CD4-positive, alpha-beta T cell treated with Interleukin-2 at 100 ng/mL for 4 hours (primary cell): ENCODE data around the gene PDGFA.

Source experiments
- DNase-seq: peaks from one replicate; pipeline ENCODE4 v3.0.0-alpha.2; 2020; ENCODE audit warnings: low spot score

PDGFA gene

DNA sequence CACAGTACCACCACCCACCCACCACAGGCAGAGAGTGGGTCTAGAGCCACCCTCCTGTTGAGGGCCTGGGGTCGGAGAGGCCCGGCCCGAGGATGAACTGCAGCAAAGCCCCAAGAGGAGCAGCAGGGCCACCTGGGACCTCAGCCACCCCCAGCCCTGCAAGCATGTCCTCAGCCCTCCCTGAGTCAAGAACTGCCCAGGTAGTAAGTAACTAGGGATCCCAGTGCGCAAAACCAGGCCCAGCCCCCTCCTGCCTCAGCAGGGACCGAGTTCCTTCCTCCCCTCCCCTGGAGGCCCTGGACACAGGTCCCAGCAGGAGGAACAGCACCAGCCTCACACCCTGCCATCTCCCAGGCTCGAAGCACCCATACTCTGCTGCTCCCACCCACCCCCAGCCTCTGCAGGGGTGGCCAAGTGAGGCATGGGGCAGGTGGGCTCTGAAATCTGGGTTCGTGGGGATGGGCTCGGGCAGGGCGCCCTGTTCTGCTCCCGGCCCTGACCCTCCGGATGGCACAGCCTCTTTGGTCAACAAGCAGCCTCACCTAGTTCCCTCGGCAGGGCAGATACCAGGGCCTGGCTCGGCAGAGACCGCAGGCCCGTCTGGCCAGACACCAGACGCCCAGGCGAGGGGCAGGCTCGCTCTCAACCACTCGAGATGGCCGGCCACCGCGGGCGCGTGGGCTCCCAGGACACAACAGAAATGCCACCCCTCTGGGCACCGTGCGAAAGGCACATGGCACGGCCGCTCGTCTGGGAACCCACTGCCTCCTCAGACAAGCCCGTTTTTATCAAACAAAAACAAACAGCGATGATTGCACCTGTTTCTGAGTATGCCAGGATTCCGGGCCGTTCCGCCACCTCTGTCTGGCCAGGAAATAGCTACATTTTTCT, 15.2 kb downstream of the PDGFA start:
- DNase-seq = no peak

GRCh38 chr7:503575-504111, 16.0 kb downstream of the PDGFA start:
- DNase-seq = no peak

GRCh38 chr7:502296-502695, 17.4 kb downstream of the PDGFA start:
- no peak for DNase-seq

DNA sequence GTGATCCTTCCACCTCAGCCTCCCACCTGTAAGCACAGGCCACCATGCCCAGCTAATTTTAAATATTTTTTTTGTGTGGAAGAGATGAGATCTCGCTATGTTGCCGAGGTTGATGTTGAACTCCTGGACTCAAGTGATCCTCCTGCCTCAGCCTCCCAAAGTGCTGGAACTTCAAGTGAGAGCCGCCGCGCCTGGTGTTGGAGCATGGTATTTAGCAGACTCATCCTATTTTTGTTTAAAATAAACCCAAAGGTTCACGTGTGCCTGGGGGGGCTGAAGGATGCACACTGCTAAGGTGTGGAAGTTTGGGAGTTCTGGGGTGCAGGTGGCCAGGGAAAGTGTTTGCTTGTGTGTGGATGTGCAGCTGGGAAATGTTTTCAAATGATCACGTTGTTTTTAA, 18.1 kb downstream of the PDGFA start:
- DNase-seq = no peak

DNA sequence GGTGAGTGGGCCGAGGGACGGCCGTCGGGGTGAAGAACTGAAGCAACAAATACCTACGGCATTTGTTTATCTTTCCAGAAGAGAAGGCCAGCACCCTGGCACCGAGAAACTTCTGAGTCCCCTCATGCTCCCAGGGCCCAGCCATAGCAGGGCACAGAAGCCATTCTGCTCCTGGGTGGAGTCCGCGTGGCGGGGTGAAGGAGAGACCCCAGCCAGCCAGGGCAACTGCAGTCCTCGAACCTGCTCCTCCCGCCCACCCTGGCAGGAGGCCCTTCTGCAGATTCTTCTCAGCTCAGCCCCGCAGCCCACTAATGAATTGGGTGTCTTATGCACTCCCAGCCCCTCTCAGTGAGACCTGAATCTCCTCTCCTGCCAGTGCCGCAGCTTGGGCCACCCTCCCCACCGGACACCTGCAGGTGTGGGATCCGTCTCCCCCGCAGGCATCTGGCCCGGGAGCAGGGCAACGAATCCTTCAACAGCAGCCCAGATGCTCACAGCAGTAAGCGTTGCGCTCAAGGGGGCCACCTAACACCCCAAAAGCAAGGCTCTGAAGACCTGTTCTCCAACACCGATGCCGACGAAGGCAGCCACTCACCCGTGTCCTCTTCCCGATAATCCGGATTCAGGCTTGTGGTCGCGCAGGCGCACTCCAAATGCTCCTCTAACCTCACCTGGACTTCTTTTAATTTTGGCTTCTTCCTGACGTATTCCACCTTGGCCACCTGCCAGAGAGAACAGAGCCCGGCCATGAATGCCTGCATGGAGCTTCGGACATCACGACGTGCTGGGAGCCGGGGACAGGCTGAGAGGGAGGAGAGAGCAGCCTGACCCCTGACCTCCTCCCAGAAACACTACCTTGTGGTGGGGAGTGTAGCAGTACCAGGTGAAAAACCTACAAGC, 18.9 kb downstream of the PDGFA start:
- no peak for DNase-seq

DNA sequence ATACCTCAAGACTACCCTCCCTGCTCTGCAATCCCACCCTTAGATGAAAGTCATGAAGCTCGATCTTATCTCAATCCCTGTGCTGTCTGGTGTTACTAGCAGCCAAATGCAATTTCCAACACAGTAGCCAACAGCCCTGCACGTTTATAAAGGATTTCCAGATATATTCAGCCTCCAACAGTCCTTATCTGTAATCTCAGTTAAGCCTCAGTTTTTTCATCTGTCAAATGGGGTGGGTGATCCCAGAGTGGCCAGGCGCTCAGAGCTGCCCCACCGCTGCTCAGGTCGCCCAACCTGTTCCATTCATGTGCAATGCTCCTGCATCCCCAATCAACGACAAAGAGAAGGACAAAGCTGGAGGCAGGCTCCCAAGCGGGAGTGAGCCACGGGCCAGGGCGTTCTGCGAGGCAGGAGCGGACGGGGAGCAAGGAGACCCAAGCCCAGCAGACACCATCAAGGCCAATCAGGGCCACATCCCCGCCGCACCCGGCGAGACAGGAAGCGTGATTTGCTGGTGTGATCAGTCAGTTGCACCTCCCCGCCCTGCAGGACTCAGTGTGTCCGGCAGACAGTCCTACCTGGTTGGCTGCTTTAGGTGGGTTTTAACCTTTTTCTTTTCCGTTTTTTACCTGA, 19.7 kb downstream of the PDGFA start:
- no peak for DNase-seq

DNA sequence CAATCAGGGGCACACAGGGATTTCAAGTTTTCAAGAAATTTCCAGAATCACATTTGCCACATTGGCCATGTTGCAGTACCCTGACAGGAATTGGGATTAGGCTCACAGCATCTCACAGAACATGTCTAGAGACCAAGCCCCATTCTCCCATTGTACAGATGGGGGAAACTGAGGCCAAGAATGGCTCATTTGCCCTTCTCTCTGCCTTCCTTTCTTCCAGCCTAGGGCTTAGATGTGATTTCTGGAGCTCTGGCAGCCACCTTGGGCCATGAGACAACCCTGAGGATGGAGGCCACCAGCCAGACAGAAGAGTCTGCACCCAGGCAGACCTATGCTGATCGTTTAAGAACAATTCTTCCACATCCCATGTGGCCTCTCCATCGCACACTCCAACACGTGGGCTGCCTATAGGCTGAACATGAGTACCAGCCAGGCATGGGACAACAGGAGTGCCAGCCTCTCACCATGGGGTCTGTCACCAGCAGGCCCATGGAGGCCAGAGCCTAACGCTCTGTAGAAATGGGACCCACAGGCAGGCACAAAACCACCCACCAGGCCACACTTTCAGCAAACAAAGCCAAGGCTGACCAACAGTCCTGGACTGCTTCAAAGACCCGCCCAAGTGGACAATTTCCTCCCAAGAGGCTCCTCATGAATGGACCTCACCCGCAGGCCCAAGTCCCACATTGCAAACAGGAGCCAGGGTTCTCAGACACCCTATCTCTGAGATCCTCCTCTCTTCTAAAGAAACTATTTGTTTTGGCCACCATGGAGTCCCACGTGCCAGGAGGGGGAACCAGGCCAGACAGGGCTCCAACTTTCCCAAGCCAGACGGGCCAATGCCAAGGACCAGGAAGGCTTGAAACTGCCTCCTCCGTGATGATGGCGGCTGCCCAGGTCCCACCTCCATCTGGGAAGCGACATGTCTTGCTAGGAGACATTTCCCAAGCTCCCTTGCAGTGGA, 20.7 kb downstream of the PDGFA start:
- no peak for DNase-seq

- DNase-seq = no peak
Measured at GRCh38 chr7:497946-498655, 21.5 kb downstream of the PDGFA start.

GRCh38 chr7:497346-497745, 22.3 kb downstream of the PDGFA start:
- no peak for DNase-seq

- DNase-seq = no peak
Measured at GRCh38 chr7:496528-497295, 22.9 kb downstream of the PDGFA start.

DNA sequence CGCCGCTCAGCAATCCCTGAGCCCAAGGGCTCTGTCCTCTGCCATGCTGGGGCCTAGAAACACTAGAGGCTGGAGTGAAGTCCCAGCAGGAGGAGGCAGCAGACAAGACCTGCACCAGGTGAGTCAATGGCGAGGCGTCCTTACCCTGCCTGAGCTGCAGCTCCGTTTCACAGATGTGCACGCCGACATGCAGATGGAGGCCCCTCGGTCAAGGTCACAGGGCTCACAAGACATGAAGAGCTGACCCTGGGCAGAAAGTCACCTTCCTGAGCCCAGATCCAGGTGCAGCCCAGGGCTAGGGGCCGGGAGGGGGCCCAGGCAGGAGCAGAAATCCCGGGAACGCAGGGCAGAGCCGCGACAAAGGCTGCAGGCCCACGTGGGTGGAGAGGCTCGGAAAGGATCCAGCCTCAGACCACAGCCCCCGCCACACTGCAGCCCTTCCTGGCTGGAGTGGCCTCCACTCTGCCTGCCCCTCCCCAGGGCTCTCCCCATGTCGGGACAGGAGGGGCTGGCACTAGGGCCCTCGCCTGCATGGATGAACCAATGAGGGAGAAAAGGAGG, 23.8 kb downstream of the PDGFA start:
- DNase-seq = no peak

- DNase-seq = no peak
Measured at GRCh38 chr7:495326-495725, 24.3 kb downstream of the PDGFA start.

- no peak for DNase-seq
Measured at GRCh38 chr7:494906-495305, 24.7 kb downstream of the PDGFA start.

- DNase-seq = no peak
Measured at GRCh38 chr7:494259-494687, 25.4 kb downstream of the PDGFA start.

DNA sequence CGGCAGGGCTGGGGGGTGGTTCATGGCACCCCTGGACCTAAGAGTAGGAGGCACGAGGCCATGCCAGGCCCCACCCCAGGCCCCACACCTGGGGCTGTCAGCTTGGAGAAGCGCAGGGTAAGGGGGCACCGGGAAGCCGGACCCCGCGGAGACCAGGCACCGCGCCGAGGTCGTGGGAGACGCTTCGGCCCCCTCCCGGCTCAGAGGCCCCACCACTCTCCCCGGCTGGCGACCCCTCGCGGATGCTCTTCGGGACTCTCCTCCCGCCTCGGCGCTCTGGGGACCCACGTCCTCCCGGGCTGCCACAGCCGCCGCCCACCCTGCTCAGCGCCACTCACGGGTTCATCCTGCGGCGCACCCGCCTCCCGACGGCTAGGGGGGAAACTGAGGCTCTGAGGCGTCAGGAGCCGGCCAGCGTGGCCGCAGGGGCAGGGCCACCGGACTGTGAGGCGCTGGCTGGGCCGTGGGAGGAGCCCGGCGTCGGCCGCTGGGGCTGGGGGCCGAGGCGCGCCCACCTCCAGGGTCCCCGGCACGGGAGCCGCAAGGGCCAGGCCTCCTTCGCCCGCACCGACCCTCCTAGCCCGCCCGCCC, 25.9 kb downstream of the PDGFA start:
- no peak for DNase-seq

DNA sequence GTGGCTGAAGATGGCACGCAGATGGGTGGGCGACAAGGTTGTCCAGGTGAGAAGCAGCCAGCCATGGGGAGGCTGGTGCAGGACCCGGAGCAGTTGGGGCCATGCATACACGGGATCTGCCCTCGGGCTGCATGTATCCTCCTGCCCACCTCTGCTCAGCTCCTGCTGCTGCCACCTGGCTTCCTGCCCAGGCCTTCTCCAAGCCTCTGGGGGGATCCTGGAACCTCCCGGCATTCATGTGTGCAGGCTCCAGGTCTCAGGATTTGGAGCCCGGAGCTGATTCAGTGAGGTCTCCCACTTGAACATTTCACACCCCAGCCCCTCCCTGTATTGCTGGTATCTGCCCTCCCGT, 27.0 kb downstream of the PDGFA start:
- no peak for DNase-seq

GRCh38 chr7:491958-492713, 27.5 kb downstream of the PDGFA start:
- no peak for DNase-seq

DNA sequence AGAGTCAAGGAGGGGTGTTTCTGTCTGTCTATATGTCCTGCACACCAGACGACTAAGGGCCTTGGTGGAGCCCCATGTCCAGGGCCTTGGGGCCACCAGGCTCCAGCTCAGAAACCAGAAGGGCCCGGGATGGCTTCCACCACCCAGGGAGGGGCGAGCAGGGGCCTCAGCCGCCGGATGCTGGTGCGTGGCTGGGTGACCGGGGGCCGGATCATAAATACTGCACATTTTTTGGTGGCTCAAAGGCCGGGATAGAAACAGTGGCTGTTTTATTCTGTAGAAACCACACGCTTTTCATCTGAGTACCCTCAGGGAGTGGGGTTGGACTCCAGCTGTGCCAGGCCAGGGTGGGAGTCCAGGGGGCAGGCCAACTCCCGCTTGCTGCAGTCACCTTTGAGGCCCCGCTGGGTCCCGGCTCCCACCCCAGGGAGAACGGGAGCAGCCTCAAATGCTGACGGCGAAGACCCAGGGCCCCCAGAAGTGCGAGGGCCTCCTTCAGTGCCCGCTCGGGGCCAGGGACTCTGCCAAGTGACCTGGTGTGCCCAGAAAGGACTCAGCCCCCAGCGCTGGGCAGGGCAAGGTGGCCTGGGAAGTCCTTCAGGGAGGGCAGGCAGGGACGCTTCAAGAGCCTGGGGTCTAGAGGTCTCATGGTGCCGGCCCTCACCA, 28.2 kb downstream of the PDGFA start:
- no peak for DNase-seq
